Measurements from ENCODE around the gene EPHA8.

EPHA8 gene

DNA sequence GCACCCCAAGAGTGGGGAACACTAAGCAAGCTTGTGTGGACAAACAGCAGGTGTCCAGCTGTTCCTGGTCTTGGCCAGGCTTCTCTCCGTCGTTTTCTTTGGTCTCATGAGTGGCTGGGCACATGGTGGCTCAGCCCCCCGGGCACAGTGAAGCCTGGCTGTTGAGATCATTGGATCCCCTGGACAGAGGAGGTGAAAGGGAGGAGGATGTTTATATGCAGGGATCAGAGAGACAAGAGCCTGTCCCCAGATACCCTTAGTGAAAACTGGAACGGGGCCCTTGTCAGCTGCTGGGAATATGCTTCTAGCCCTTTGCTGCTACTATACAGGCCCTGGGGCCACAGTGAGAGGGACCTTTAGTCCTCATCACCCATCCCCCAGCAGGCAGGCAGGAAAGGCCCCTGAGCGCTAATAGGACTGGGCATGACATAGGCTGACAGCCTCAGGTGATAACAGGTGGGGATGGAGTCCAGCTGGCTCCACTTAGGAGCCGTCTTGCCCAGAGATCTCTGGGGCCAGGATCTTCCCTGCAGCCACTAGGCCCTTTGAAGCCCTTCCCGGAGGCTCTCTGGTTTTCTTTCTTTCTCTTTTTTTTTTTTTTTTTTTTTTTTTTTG lies 16.4 kb downstream of the EPHA8 start:
- TF ChIP-seq CTCF (IDR thresholded peaks at IDR 0.05; ENCODE audit: insufficient read depth, low read depth, low read length, missing control alignments), result no peak
- no peak for DNase-seq (ENCODE audit: low read depth)
- H3K4me3 ChIP-seq (ENCODE audit: low read depth, low read length), result no peak overlapping the region

GRCh38 chr1:22582661-22583635 lies 19.7 kb downstream of the EPHA8 start:
- DNase-seq (ENCODE audit: low read depth), result no peak
- H3K4me3 ChIP-seq (ENCODE audit: low read depth, low read length), result no peak overlapping the region
- TF ChIP-seq CTCF (IDR thresholded peaks at IDR 0.05; ENCODE audit: insufficient read depth, low read depth, low read length, missing control alignments), result no peak

GRCh38 chr1:22584001-22584562 lies 20.8 kb downstream of the EPHA8 start:
- no peak overlapping the region for H3K4me3 ChIP-seq (ENCODE audit: low read depth, low read length)
- no peak for DNase-seq (ENCODE audit: low read depth)
- no peak for TF ChIP-seq CTCF (IDR thresholded peaks at IDR 0.05; ENCODE audit: insufficient read depth, low read depth, low read length, missing control alignments)

DNA sequence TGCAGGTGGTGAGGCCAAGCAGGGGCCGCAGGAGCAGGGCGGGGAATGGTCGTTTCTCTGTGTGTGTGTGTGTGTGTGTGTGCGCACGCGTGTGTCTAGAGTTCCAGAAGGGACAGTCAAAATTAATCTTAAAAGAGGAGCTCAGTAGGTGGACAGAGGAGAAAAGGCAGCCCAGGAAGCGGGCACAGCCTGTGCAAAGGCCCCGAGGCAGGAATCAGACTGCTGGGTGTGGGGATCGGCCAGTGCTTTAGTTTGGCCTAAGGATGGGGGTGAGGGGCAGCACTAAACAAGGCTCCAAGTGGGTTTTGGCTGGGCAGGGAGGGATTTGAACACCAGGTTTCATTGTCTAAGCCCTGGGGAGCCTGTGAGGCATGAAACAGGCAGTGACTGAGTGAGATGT lies 21.7 kb downstream of the EPHA8 start:
- TF ChIP-seq CTCF (IDR thresholded peaks at IDR 0.05; ENCODE audit: insufficient read depth, low read depth, low read length, missing control alignments), result no peak
- DNase-seq (ENCODE audit: low read depth), result no peak
- no peak overlapping the region for H3K4me3 ChIP-seq (ENCODE audit: low read depth, low read length)

- no peak overlapping the region for H3K4me3 ChIP-seq (ENCODE audit: low read depth, low read length)
- TF ChIP-seq CTCF (IDR thresholded peaks at IDR 0.05; ENCODE audit: insufficient read depth, low read depth, low read length, missing control alignments), result no peak
- no peak for DNase-seq (ENCODE audit: low read depth)
Observed at GRCh38 chr1:22585471-22585870, 22.2 kb downstream of the EPHA8 start.

DNA sequence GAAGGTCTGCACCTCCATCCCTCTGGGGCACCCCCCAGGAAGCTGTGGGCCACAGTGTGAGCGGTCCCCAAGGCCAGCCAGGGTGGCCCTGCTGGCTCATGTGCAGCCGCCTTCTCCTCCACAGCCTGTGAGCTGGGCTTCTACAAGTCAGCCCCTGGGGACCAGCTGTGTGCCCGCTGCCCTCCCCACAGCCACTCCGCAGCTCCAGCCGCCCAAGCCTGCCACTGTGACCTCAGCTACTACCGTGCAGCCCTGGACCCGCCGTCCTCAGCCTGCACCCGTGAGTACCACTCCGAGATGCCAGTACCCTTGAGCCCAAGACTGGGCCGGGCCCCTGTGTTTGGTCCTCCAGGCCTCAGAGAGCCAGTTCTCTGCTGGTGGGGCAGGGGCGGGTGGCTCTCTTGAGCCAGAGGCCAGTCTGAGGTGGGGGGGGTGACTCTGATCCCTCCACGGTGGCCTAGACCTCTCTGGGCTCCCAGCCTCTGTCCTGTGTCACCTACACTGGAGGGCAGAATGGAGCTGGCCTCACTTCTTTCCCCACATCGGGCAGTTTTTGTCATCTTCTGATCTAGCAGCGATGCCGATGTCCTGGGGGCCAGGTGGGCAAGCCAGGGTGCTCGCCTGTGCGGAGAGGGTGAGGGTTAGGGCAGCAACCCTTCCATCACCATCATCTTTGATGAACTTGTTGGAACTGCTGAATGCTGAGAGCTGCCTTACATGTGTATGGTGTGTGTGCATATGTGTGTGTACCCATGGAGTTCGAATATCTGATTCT lies 23.3 kb downstream of the EPHA8 start:
- DNase-seq (ENCODE audit: low read depth), result no peak
- H3K4me3 ChIP-seq (ENCODE audit: low read depth, low read length), result no peak overlapping the region
- TF ChIP-seq CTCF (IDR thresholded peaks at IDR 0.05; ENCODE audit: insufficient read depth, low read depth, low read length, missing control alignments), result no peak
